Vagina (tissue), 2 donors: ENCODE results near the gene IVD. TPM values are rescaled to one million over a fixed set of nuclear protein-coding genes. Genes with fewer than 3 reads are reported as not detected.

Experiments
- DNase-seq, 2 donors: peaks; one replicate each; pipeline ENCODE4 v3.0.0-alpha.2; 2017; ENCODE audit errors: extremely low spot score in 2 of 2
- H3K27ac ChIP-seq: fragments of 200-600 bp; sonication (generic); one replicate; pipeline ENCODE4 v1.5.1; 2019
- H3K27me3 ChIP-seq: fragments of 200-600 bp; sonication (generic); one replicate; pipeline ENCODE4 v1.5.1; 2019
- H3K36me3 ChIP-seq, 2 donors: fragments of 200-600 bp; sonication (generic); one replicate each; pipeline ENCODE4 v1.5.1; 2017 to 2019
- H3K4me1 ChIP-seq: fragments of 200-600 bp; sonication (generic); one replicate; pipeline ENCODE4 v1.5.1; 2019
- H3K4me3 ChIP-seq, 2 donors: fragments of 200-600 bp; sonication (generic); 1 replicate in 1 of 2; 2 replicates in 1 of 2; pipeline ENCODE4 v1.5.1; 2016 to 2019
- H3K9me3 ChIP-seq: fragments of 200-600 bp; sonication (generic); one replicate; pipeline ENCODE4 v1.5.1; 2019
- CTCF ChIP-seq, 3 experiments: fragments of 450-650 bp in 2 of 3; fragments of 200-600 bp in 1 of 3; sonication (generic) in 1 of 3; IDR thresholded peaks; one replicate each; pipeline ENCODE4 v1.5.1; 2017 to 2019; ENCODE audit warnings: antibody characterized with exemption in 3 of 3, mild to moderate bottlenecking in 2 of 3, moderate library complexity in 2 of 3
- POLR2A ChIP-seq, 2 donors: fragments of 450-650 bp; IDR thresholded peaks; one replicate each; pipeline ENCODE4 v1.6.1; 2017; ENCODE audit warnings: antibody characterized with exemption in 2 of 2, mild to moderate bottlenecking in 2 of 2, moderate library complexity in 2 of 2
- POLR2AphosphoS5 ChIP-seq, 2 donors: sonication (generic); formaldehyde crosslinking; IDR thresholded peaks; one replicate each; pipeline ENCODE4 v1.9.0; 2017; ENCODE audit warnings: antibody characterized with exemption in 2 of 2, mild to moderate bottlenecking in 2 of 2, low read depth in 1 of 2; ENCODE audit not compliant: insufficient read depth in 1 of 2
- intact Hi-C: fragments of 100-400 bp; cut with DNase I; formaldehyde crosslinking; loops from one replicate; pipeline ENCODE4 v1.15.1; 2023
- total RNA-seq: library from RNA; depleted of rRNA; stranded (reverse); fragments of >200 nt; gene quantifications from one replicate; pipeline ENCODE4 v1.2.3, GENCODE V29; 2016

The IVD gene
- total RNA-seq, 1 donor from 2014 or later = 30.4 TPM

- TF ChIP-seq CTCF (IDR thresholded peaks at IDR 0.05) = no peak
- TF ChIP-seq POLR2AphosphoS5 (IDR thresholded peaks at IDR 0.05; ENCODE audit: insufficient read depth in 1 of 2, low read depth in 1 of 2) = no peak
- no peak for TF ChIP-seq POLR2A (IDR thresholded peaks at IDR 0.05)
- no peak for DNase-seq
- Histone ChIP-seq H3K4me3 (peak overlapping the region; percentile 48 to 53), H3K9me3 (no peaks in the 10 kb centered on the region), H3K4me1 (peaks cover 14% of the 10 kb centered on the region), H3K27me3 (no peaks in the 10 kb centered on the region), H3K27ac (no peak overlapping the region), H3K36me3 (no peaks in the 10 kb centered on the region)
- intact Hi-C loops = no loop called here
Observed at GRCh38 chr15:40358471-40359353, 46.9 kb upstream of the IVD start.

GRCh38 chr15:40360015-40360414 lies 45.6 kb upstream of the IVD start:
- H3K27me3 ChIP-seq = no peaks in the 10 kb centered on the region
- no peak for TF ChIP-seq POLR2A (IDR thresholded peaks at IDR 0.05)
- TF ChIP-seq CTCF (IDR thresholded peaks at IDR 0.05) = no peak
- no peak for TF ChIP-seq POLR2AphosphoS5 (IDR thresholded peaks at IDR 0.05; ENCODE audit: insufficient read depth in 1 of 2, low read depth in 1 of 2)
- peaks cover 14% of the 10 kb centered on the region for H3K4me1 ChIP-seq
- DNase-seq = no peak
- no peak overlapping the region for H3K27ac ChIP-seq
- no peaks in the 10 kb centered on the region for H3K9me3 ChIP-seq
- H3K4me3 ChIP-seq = no peak overlapping the region
- no peaks in the 10 kb centered on the region for H3K36me3 ChIP-seq
- intact Hi-C loops = no loop called here

GRCh38 chr15:40361640-40362039 lies 44.0 kb upstream of the IVD start:
- Histone ChIP-seq H3K36me3 (no peaks in the 10 kb centered on the region), H3K27ac (no peak overlapping the region), H3K9me3 (no peaks in the 10 kb centered on the region), H3K4me3 (no peak overlapping the region), H3K4me1 (peaks cover 14% of the 10 kb centered on the region), H3K27me3 (no peaks in the 10 kb centered on the region)
- intact Hi-C loops = no loop called here
- no peak for DNase-seq
- TF ChIP-seq CTCF (IDR thresholded peaks at IDR 0.05) = no peak
- no peak for TF ChIP-seq POLR2AphosphoS5 (IDR thresholded peaks at IDR 0.05; ENCODE audit: insufficient read depth in 1 of 2, low read depth in 1 of 2)
- no peak for TF ChIP-seq POLR2A (IDR thresholded peaks at IDR 0.05)

- no peaks in the 10 kb centered on the region for H3K9me3 ChIP-seq
- no peak for DNase-seq
- H3K27ac ChIP-seq = no peak overlapping the region
- peaks cover 17% of the 10 kb centered on the region for H3K4me1 ChIP-seq
- intact Hi-C loops = no loop called here
- no peaks in the 10 kb centered on the region for H3K36me3 ChIP-seq
- TF ChIP-seq POLR2AphosphoS5 (IDR thresholded peaks at IDR 0.05; ENCODE audit: insufficient read depth in 1 of 2, low read depth in 1 of 2) = no peak
- no peak for TF ChIP-seq POLR2A (IDR thresholded peaks at IDR 0.05)
- TF ChIP-seq CTCF (IDR thresholded peaks at IDR 0.05) = no peak
- no peaks in the 10 kb centered on the region for H3K27me3 ChIP-seq
- H3K4me3 ChIP-seq = no peak overlapping the region
Observed at GRCh38 chr15:40363611-40364010, 42.0 kb upstream of the IVD start.

- intact Hi-C loops = no loop called here
- TF ChIP-seq POLR2A (IDR thresholded peaks at IDR 0.05) (no peak), CTCF (IDR thresholded peaks at IDR 0.05) (no peak), POLR2AphosphoS5 (IDR thresholded peaks at IDR 0.05; ENCODE audit: insufficient read depth in 1 of 2, low read depth in 1 of 2) (no peak)
- Histone ChIP-seq H3K9me3 (no peaks in the 10 kb centered on the region), H3K4me1 (peaks cover 14% of the 10 kb centered on the region), H3K4me3 (no peak overlapping the region), H3K36me3 (no peaks in the 10 kb centered on the region), H3K27me3 (no peaks in the 10 kb centered on the region), H3K27ac (no peak overlapping the region)
- no peak for DNase-seq
Observed at GRCh38 chr15:40364251-40364650, 41.3 kb upstream of the IVD start.
